ENCODE measurements around the gene MYNN.
A peak's percentile ranks its signal among the peaks of the same experiment; 100 is the strongest.

The MYNN gene

DNA sequence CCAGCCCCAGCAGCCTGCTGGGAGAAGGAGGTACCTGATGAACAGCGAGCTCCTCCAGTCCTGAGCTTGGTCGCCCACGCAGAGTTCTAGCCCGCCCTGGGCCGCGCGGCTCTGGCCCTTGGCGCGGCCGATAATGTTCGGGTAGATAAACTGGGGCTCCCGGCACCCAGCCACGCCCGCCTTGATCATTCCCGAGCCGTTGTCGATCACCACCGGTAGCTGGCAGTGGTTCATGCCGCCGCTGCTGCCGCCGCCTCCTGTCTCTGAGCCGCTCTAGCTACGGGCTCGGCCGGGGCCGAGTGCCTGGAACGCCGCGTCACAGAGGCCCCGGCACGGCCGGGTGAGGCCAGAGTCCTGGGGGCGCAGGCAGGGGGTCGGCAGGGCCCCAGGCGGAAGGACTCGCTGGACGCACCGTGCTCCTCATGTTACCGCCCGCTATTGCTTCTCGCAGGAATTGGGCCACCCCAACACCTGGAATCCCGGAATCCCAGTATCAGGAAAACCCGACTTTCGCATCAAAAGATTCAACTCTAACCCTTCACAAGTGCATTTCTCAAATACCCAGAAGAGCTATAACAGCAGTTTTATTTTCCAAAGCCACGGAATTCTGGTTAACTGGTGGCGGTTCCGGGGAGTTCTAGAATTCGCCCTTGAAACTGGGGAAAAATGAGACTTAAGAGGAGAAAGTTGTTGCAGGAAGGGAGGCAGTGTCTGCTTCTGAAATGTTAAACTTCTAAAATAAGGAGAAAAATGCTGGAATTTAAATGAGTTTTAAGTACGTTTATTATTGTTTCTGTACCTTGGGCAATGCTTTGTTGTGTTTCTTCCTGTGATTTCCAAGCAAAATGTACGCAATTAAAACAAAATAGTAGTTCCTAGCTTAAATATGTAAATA lies 3.7 kb upstream of the MYNN start, which contains the start of gene ACTRT3:
TSS of gene ACTRT3 (minus strand) at position 275 of the 895 bp plus-strand sequence. CDS start at position 234, 41 bp downstream.
- Mint-ChIP-seq H3K9me3 (peaks cover 7% of the 10 kb centered on the region), H3K27ac (peak within 1 kb of the TSS; percentile 85), H3K4me1 (peaks cover 23% of the 10 kb centered on the region), H3K27me3 (no peaks in the 10 kb centered on the region), H3K36me3 (no peaks in the 10 kb centered on the region), H3K4me3 (peak within 1 kb of the TSS; percentile 77)
- peak; percentile 43 for ATAC-seq

DNA sequence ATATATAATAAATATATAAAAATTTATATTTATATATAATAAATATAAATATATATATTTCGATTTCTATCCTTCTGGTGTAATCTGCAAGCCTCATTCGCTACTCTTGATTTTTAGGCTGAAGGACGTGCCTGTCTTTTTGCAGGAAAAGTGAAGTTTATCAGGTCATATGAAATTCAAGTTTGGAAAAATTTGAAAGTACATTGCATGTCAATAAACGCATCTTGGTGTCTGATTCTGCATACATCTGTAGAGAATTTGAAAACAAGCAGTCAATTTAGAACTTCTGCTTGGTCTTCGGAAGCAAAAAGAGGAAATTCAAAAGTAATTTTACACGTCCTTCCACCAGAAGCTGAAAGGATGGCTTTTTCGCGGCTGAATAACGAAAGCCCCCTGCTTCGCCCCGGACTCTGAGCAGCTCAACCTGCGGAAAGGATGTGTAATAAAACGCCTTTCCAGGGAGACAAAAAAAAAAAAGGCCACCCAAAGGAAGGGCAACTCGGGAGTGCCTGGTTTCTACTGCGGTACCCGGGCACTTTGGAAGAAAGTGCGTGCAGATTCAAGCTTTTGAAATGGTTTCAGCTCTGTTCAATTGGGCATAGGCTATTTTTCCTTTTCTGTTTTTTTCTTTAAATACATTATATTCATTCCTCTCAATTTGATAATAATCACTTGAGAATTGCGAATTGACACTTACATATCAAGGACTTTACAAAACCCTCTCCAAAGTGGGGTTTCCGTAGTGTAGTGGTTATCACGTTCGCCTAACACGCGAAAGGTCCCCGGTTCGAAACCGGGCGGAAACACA lies 1.5 kb upstream of the MYNN start:
- peak; percentile 32 for ATAC-seq
- no peaks in the 10 kb centered on the region for H3K27me3 Mint-ChIP-seq

DNA sequence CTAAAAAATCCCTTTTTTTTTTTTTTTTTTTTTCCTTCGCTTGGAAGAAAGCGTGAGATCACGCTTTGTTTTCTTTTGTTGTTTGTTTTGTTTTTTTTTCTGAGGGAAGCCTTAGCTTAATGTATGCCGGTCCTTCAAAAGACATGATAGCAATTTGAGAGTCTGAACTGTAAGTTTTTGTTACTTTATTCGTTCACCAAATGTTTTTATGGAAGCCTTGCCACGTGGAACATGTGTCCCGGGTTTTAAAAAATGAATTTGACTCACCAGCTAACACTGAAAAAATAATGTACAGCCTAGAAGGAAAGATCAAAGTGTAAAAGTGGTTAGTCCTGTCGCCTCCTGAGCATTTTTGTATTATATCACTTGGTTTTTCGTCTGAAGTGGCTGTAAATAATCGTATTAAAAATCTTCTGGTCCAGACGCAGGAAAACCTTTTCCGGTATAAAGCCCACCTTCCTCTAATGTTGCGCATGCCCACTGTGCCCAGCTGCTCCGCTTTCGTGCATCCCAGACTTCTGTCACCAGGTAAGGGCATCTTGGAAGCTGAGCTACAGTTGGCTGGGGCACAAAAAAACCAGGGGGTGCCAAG lies 795 bp upstream of the MYNN start:
- Mint-ChIP-seq H3K9me3 (no peaks in the 10 kb centered on the region), H3K27ac (peak overlapping the region; percentile 98), H3K4me3 (peak overlapping the region; percentile 98), H3K4me1 (peaks cover 39% of the 10 kb centered on the region), H3K27me3 (no peaks in the 10 kb centered on the region), H3K36me3 (peaks cover 27% of the 10 kb centered on the region)
- ATAC-seq = peak; percentile 62

More for the DNA sequence above, 1.5 kb upstream of the MYNN start:
- Mint-ChIP-seq H3K36me3 (peaks cover 20% of the 10 kb centered on the region), H3K9me3 (no peaks in the 10 kb centered on the region), H3K4me3 (peak overlapping the region; percentile 98), H3K4me1 (peaks cover 39% of the 10 kb centered on the region), H3K27ac (peak overlapping the region; percentile 98)

DNA sequence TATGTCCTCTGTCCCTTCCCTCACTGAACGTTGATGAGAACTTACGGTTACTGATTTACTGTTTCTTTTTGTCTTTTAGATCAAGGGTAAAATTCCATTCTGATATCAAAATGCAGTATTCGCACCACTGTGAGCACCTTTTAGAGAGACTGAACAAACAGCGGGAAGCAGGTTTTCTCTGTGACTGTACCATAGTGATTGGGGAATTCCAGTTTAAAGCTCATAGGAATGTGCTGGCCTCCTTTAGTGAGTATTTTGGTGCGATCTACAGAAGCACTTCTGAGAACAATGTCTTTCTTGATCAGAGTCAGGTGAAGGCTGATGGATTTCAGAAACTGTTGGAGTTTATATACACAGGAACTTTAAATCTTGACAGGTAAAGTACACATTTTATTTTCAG lies 990 bp downstream of the MYNN start:
- H3K27me3 Mint-ChIP-seq = no peaks in the 10 kb centered on the region
- H3K4me3 Mint-ChIP-seq = peak overlapping the region; percentile 98
- H3K4me1 Mint-ChIP-seq = peaks cover 39% of the 10 kb centered on the region
- no peak for ATAC-seq
- peak overlapping the region; percentile 98 for H3K27ac Mint-ChIP-seq
- peaks cover 35% of the 10 kb centered on the region for H3K36me3 Mint-ChIP-seq
- H3K9me3 Mint-ChIP-seq = no peaks in the 10 kb centered on the region

DNA sequence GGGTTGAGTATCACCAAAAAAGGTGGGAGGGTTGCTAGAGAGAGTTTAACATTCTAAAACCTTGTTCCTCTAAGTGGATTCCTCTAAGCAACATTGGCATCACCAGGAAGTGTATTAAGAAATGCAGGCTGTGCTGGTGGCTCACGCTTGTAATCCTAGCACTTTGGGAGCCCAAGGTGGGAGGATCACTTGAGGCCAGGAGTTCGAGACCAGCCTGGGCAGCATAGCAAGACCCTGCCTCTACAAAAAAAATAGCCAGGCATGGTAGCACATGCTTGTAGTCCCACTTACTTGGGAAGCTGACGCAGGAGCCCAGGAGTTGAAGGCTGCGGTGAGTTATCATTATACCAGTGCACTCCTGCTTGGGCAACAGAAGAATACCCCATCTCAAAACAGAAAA lies 4.6 kb downstream of the MYNN start:
- H3K27ac Mint-ChIP-seq = no peak overlapping the region
- H3K27me3 Mint-ChIP-seq = no peaks in the 10 kb centered on the region
- peaks cover 39% of the 10 kb centered on the region for H3K4me1 Mint-ChIP-seq
- ATAC-seq = no peak
- H3K4me3 Mint-ChIP-seq = no peak overlapping the region
- no peaks in the 10 kb centered on the region for H3K9me3 Mint-ChIP-seq
- H3K36me3 Mint-ChIP-seq = peaks cover 59% of the 10 kb centered on the region

DNA sequence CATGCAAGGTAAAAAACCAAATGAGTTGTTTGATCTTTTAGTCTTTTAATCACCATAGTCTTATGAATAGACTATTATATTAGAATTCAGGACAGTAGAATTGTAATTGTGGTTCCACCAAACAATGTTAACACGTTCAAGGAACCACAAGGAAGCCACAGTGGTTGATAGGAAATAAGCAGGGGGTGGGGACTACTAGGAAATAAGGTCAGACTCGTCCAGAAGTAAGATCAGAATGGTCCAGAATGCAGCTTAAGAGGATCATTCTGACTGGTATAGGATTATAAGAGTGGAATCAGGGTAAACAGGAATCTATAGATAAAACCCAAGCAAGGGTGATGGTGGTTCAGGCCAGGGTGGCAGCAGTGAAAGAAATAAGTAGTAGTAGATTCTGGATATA lies 7.5 kb downstream of the MYNN start:
- Mint-ChIP-seq H3K27me3 (no peaks in the 10 kb centered on the region), H3K27ac (no peak overlapping the region), H3K9me3 (no peaks in the 10 kb centered on the region), H3K4me1 (peaks cover 16% of the 10 kb centered on the region), H3K36me3 (peaks cover 55% of the 10 kb centered on the region), H3K4me3 (no peak overlapping the region)
- ATAC-seq = no peak

DNA sequence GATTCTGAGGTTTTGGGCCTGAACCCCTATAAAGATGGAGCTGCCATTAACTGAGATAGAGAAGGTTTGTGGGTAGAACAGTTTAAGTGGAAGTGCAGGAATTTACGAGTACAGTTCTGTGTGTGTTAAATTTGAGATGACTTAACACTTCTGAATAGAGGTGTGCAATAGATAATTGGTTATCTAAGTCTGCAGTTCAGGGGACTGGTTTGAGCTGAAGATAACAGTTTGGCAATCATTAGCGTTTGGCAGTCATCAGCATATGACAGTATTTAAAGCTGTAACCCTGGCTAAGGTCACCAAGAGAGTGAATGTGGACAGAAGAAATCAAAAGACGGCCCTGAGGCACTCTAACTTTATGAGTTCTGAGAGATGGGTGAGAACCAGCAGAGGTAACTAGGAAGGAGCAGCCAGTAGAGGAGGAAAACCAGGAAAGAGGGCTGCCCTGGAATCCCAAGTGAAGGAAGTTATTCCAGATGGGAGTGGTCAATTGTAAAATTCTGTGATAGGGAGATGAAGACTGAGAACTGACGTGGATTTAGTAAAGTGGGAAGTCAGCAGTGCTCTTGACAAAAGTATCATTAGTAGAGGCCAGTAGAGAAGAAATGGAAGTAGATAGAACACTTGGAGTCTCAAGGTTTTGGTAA lies 8.1 kb downstream of the MYNN start:
- ATAC-seq = no peak
- H3K27ac Mint-ChIP-seq = no peak overlapping the region
- H3K27me3 Mint-ChIP-seq = no peaks in the 10 kb centered on the region
- peaks cover 55% of the 10 kb centered on the region for H3K36me3 Mint-ChIP-seq
- H3K9me3 Mint-ChIP-seq = no peaks in the 10 kb centered on the region
- H3K4me3 Mint-ChIP-seq = no peak overlapping the region
- peaks cover 10% of the 10 kb centered on the region for H3K4me1 Mint-ChIP-seq

DNA sequence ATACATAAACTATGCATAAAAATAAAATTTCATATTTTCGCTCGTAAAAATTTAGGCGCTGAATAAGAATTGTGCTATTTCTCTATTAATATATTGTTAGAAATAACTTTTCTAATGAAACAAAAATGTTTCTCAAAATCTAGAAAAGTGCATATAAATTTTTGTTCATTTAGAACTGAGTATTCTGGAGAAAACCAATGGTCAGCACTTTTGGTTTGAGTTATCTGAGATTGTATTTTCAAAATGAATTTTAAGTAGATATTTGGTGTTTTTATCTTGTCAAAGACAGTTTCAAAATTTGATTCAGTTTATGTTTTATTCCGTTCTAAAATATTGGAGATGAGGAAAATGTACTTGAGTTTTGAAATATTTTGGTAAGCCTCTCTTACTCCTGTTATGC lies 13.9 kb downstream of the MYNN start:
- Mint-ChIP-seq H3K4me3 (no peak overlapping the region), H3K4me1 (no peaks in the 10 kb centered on the region), H3K9me3 (no peaks in the 10 kb centered on the region), H3K27me3 (no peaks in the 10 kb centered on the region), H3K36me3 (peaks cover 34% of the 10 kb centered on the region), H3K27ac (no peak overlapping the region)
- ATAC-seq = no peak

DNA sequence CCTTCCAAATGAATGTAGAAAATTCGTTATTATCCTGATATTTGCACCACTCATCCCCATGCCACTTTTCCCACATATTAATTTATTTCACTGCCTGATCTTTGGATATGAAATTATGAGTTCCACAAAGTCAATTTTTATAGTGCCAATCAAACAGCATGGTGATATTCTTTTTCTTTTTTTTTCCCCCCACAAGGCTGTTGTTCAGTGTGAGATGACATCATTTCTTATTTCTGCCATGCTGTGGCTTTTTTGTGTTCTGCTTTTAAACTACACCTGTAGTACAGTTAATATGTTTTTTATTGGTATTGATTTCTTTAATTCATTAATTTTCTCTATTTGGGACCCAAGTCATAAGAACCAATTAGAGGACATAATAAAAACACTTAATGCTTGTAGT lies 14.6 kb downstream of the MYNN start:
- no peak for ATAC-seq
- Mint-ChIP-seq H3K27me3 (no peaks in the 10 kb centered on the region), H3K9me3 (no peaks in the 10 kb centered on the region), H3K27ac (no peak overlapping the region), H3K36me3 (peaks cover 39% of the 10 kb centered on the region), H3K4me3 (no peak overlapping the region), H3K4me1 (no peaks in the 10 kb centered on the region)

DNA sequence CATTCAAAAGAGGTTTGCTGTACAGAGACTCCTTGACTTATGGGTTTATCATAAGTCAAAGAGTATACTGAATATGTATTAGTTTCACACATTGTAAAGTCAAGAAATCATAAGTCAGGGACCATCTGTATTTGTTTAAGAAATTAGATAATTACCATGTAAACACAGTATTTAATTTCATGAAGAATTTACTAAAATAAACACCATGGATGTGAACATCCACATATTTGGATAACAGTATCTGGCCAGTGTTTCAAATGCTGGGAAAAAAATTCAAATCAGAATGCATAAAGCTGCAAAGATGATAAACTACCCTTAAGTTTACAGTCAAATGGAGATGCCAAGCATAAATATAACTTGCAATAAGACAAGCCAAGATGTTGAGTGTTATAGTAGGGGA lies 17.0 kb downstream of the MYNN start:
- Mint-ChIP-seq H3K4me3 (no peak overlapping the region), H3K27ac (no peak overlapping the region), H3K9me3 (no peaks in the 10 kb centered on the region), H3K4me1 (no peaks in the 10 kb centered on the region), H3K36me3 (peaks cover 40% of the 10 kb centered on the region), H3K27me3 (no peaks in the 10 kb centered on the region)
- ATAC-seq = no peak

DNA sequence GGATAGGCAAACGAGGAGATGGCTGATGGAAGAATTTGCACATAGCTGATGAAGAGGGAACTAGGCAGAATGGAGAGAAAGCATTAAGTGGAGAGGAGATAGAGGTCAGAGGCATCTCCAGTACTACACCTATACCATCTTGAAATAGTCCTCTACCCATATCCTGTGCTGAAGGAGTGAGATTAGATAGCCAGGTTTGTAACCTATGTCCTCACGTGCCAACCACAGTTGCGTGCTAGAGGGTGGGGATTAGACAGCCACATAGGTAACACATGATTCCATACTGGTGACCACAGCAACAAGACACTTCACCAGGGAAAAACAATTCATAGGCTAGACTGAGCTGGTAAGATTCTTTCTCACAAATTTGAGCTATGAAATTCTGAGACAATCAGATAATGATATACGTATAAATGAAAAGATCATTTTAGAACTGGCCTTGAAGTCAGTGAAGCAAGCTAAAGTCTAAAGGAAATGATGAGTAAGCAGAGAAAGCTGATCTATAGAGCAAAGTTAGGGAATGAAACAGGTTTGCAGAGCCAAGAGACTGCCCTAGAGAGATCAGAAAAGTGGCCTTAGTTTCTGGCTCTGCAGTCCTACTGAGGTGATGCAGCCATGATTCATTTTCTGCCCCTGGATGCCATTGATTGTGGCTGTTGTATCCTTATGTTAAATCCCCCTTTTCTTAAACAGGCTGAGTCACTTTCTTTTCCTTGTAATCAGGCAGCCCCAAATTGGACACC lies 17.7 kb downstream of the MYNN start:
- peaks cover 34% of the 10 kb centered on the region for H3K36me3 Mint-ChIP-seq
- ATAC-seq = no peak
- H3K9me3 Mint-ChIP-seq = no peaks in the 10 kb centered on the region
- peak overlapping the region; percentile 4 for H3K27ac Mint-ChIP-seq
- H3K27me3 Mint-ChIP-seq = no peaks in the 10 kb centered on the region
- no peaks in the 10 kb centered on the region for H3K4me1 Mint-ChIP-seq
- no peak overlapping the region for H3K4me3 Mint-ChIP-seq

DNA sequence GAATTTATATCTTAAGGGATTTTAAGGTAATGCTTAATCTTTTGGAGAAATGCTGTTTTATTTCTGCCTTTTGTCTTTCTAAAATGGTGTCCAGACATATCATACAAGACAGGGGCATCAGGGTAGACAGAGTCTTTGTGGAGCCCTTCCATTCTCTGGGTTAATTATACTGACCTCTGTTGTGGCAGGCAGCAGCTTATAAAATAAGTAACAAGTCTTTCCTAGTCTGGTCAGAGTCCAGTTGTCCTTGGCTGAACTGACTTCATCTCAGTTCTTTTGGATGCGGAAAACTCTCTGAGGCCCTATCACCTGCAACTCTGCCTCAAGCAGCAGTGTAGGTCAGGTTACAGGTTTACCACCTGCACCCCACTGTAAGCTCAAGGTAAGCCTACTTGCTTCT lies 19.2 kb downstream of the MYNN start:
- no peaks in the 10 kb centered on the region for H3K27me3 Mint-ChIP-seq
- H3K36me3 Mint-ChIP-seq = peaks cover 23% of the 10 kb centered on the region
- no peaks in the 10 kb centered on the region for H3K9me3 Mint-ChIP-seq
- no peak for ATAC-seq
- H3K4me1 Mint-ChIP-seq = no peaks in the 10 kb centered on the region
- H3K27ac Mint-ChIP-seq = no peak overlapping the region
- H3K4me3 Mint-ChIP-seq = no peak overlapping the region

DNA sequence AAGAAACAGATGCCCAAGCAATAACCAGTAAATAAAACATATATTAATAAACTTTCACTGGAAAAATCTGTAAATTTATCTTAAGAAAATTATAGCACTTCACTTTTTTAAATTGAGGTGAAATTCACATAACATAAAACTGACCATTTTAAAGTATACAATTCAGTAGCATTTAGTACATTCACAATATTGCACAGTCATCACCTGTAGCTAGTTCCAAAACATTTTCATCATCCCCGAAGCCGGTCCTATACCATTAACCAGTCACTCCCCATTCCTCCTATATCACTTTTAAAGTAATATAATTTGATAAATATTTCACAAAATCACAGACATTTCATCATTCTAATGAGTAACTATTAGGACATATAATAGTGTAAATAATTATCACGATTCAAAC lies 31.5 kb downstream of the MYNN start:
- no peak for ATAC-seq

DNA sequence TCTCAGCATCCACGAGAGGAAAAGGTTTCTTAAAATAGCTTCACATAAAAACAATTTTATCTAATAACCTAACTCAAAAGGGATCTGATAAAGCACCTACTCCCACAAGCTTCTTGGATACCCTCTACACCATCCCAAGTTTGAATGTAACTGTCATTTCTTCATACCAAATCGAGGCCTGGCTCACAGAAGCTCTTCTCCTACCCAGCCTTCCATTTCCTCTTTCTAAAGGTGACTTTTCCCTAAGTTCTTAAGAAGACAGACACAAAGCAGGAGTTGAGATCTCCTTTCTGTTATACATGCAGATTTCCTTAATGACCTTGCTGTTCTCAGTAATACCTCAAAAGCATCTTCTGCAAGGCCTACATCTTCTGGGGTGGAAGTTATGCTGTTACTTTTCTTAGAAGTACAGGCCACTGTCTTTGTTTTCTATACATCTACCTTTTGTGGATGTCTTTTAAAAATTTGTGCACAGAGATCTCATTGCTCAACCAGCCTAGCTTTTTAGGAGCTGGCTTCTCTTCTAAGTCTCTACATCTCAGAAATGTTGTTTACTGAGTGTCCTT lies 36.1 kb downstream of the MYNN start:
- no peak overlapping the region for H3K27ac Mint-ChIP-seq
- H3K36me3 Mint-ChIP-seq = peaks cover 5% of the 10 kb centered on the region
- H3K9me3 Mint-ChIP-seq = no peaks in the 10 kb centered on the region
- no peak for ATAC-seq
- H3K27me3 Mint-ChIP-seq = no peaks in the 10 kb centered on the region
- H3K4me1 Mint-ChIP-seq = peaks cover 28% of the 10 kb centered on the region
- H3K4me3 Mint-ChIP-seq = no peak overlapping the region

More for the DNA sequence above, 31.5 kb downstream of the MYNN start:
- Mint-ChIP-seq H3K9me3 (no peaks in the 10 kb centered on the region), H3K4me3 (no peak overlapping the region), H3K27me3 (no peaks in the 10 kb centered on the region), H3K36me3 (peaks cover 14% of the 10 kb centered on the region), H3K27ac (no peak overlapping the region), H3K4me1 (peaks cover 6% of the 10 kb centered on the region)
